Endothelial cell (in vitro differentiated cells): ENCODE measurements around the gene JAG2. TPM values are rescaled to one million over a fixed set of nuclear protein-coding genes. Genes with fewer than 3 reads are reported as not detected.
A peak's percentile ranks its signal among the peaks of the same experiment; 100 is the strongest.

Source experiments
- DNase-seq: peaks from one replicate; pipeline ENCODE4 v3.0.0; 2021; ENCODE audit warnings: low spot score
- H3K27ac Mint-ChIP-seq: one replicate; pipeline ENCODE4 v1.8.0; 2021; ENCODE audit warnings: mixed read lengths, inconsistent platforms; ENCODE audit not compliant: unreplicated experiment
- H3K27me3 Mint-ChIP-seq: one replicate; pipeline ENCODE4 v1.8.0; 2021; ENCODE audit warnings: mild to moderate bottlenecking, moderate library complexity, mixed read lengths, inconsistent platforms; ENCODE audit not compliant: unreplicated experiment
- H3K36me3 Mint-ChIP-seq: one replicate; pipeline ENCODE4 v1.8.0; 2021; ENCODE audit warnings: mild to moderate bottlenecking, low read depth, mixed read lengths, inconsistent platforms; ENCODE audit not compliant: unreplicated experiment
- H3K4me1 Mint-ChIP-seq: one replicate; pipeline ENCODE4 v1.8.0; 2021; ENCODE audit warnings: mild to moderate bottlenecking, mixed read lengths, inconsistent platforms; ENCODE audit not compliant: unreplicated experiment
- H3K4me3 Mint-ChIP-seq: one replicate; pipeline ENCODE4 v1.8.0; 2021; ENCODE audit warnings: mild to moderate bottlenecking, mixed read lengths, inconsistent platforms; ENCODE audit not compliant: unreplicated experiment
- H3K9me3 Mint-ChIP-seq: one replicate; pipeline ENCODE4 v1.8.0; 2021; ENCODE audit warnings: mixed read lengths, inconsistent platforms; ENCODE audit not compliant: unreplicated experiment
- total RNA-seq: library from RNA; stranded (reverse); fragmentation: NEBNext Ultra II Directional; extraction: Animal tissue kit (Norgen Biotek cat#: 25700); gene quantifications from one replicate; pipeline ENCODE4 v1.2.1, GENCODE V29; 2021; ENCODE audit not compliant: unreplicated experiment
- TF ChIP-seq, protein P1 (sequence below): fragments of 200-600 bp; sonication (generic); IDR thresholded peaks from one replicate; pipeline ENCODE4 v1.5.0; 2021; ENCODE audit warnings: antibody characterized with exemption; ENCODE audit not compliant: unreplicated experiment

JAG2 gene
- total RNA-seq, 1 donor from 2014 or later: 280 TPM

DNA sequence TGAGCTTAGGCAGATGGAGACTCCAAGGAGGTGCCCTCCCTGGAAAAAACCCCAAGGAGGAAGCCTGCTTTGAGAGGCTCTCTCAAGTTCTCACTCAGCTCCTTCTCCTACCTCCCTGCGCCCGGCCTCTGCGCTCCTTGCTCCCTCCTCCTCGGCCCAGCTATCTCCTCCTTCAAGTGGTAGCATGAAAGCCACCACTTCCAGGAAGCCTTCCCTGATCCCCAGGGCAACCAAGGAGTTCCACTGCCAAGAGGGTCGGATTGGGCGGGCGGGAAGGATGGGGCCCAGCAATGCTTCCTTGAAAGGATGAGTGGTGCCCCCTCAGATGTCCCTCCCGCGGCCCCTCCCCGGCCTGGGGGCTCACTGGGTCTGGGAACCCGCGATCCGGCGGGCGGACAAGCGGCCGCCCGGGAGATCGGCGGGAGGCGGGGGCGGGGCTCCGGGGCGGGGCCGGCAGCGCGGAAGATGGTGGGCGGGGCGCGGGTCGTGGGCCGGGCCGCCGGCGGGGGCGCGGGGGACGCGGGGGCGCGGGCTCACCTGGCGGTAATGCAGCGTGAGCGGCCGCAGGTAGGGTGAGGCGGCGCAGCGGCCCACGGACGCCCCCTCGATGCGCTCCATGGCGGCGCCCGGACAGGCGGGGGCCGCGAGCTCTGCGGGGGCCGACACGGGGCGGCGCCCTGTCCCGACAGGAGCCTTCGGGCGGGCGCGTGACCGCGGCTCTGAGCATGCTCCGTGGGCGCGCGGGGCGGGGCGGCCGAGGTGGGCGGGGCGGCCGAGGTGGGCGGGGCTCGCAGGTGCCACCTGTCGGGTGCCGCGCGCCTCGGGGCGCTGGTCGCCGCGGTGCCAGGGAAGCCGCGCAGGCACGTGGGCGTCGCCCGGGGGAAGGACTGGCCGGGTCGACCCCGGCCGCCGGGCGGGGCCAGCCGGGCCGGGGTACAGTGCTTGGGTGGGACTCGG, 12.3 kb upstream of the JAG2 start, which contains the start of gene NUDT14:
Gene NUDT14 (minus strand): TSS at position 721 of the 957 bp plus-strand sequence. CDS start 103 bp downstream, at position 618.
- Mint-ChIP-seq H3K9me3 (no peaks in the 10 kb centered on the region), H3K36me3 (no peaks in the 10 kb centered on the region), H3K27ac (peak within 1 kb of the TSS; percentile 36), H3K4me1 (peaks cover 13% of the 10 kb centered on the region), H3K27me3 (peaks cover 13% of the 10 kb centered on the region), H3K4me3 (peak within 1 kb of the TSS; percentile 89)
- TF ChIP-seq, protein P1, sequence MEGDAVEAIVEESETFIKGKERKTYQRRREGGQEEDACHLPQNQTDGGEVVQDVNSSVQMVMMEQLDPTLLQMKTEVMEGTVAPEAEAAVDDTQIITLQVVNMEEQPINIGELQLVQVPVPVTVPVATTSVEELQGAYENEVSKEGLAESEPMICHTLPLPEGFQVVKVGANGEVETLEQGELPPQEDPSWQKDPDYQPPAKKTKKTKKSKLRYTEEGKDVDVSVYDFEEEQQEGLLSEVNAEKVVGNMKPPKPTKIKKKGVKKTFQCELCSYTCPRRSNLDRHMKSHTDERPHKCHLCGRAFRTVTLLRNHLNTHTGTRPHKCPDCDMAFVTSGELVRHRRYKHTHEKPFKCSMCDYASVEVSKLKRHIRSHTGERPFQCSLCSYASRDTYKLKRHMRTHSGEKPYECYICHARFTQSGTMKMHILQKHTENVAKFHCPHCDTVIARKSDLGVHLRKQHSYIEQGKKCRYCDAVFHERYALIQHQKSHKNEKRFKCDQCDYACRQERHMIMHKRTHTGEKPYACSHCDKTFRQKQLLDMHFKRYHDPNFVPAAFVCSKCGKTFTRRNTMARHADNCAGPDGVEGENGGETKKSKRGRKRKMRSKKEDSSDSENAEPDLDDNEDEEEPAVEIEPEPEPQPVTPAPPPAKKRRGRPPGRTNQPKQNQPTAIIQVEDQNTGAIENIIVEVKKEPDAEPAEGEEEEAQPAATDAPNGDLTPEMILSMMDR: no peak
- DNase-seq: peak; percentile 78

DNA sequence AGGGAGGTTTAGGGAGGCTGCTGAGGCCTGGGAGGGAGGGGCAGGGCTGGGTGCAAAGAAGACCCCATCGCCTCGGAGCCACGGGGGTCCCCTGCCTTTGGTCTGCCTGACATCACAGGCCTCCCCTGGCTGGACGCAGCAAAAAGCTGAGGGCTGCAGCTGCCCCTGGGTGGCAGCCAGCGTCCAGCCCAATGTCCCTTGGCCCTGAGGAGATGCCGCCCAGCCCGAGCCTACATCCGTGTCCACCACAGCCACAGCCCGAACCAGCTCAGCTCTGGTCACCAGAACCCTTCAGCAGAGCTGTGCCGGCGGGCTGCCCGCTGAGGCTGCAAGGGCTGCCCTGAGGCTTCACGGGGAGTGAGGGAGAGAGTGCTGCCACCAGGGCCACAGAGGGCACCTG, 10.6 kb upstream of the JAG2 start:
- Mint-ChIP-seq H3K4me3 (peak overlapping the region; percentile 89), H3K27me3 (peaks cover 8% of the 10 kb centered on the region), H3K4me1 (peaks cover 12% of the 10 kb centered on the region), H3K36me3 (no peaks in the 10 kb centered on the region), H3K9me3 (no peaks in the 10 kb centered on the region), H3K27ac (no peak overlapping the region)
- no peak for DNase-seq
- TF ChIP-seq, protein P1: no peak

DNA sequence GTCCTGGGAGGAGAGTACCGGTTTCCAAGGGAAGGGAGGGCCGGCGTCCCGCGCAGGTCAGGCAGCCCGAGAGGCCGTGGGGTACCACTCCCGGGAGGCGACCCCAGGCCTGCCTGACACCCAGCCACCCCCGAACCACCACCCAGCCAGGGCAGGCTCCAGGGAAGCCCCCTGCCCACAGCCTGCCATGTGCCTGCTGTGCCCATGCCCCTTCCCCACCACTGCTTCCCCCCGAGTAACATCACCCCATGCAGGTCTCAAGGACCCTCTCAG, 10.2 kb upstream of the JAG2 start:
- H3K4me3 Mint-ChIP-seq: no peak overlapping the region
- no peak overlapping the region for H3K27ac Mint-ChIP-seq
- TF ChIP-seq, protein P1: no peak
- peaks cover 11% of the 10 kb centered on the region for H3K4me1 Mint-ChIP-seq
- H3K9me3 Mint-ChIP-seq: no peaks in the 10 kb centered on the region
- H3K36me3 Mint-ChIP-seq: no peaks in the 10 kb centered on the region
- DNase-seq: no peak
- peaks cover 8% of the 10 kb centered on the region for H3K27me3 Mint-ChIP-seq

DNA sequence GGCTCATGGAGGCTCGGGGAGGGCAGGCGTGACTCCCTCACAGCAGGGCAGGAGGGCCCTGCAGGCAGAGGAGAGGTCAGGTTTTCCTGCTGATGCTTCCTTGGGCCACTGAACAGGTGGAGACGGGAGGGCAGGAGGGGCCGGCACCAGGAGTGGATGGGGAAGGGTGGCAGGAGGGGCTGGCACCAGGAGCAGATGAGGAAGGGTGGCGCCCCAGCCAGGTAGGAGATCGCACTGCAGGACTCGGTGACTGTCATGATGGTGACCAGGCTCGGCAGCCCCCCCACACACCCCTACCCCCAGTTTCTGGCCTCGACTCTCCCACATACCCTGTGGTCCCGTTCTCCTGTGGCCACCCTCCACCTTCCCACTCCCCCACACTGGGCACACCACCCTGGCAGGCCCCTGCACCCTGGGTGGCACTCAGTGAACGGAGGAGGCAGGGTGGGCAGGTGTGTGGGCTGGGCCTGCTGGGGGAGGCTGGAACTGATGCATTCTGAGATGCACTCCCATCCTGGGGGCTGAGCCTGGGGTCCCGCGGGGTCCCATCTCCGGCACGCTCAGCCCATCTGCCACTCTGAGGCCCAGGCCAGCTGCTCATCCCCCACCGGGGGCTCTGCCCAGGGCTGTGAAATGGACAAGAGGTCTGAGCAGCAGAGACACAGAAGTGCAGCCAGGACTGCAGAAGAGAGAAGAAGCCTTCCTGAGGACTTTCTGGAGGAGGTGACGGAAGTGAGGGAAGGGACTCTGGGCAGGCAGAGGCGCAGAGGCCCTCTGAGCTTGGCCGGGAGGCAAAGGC, 9.7 kb upstream of the JAG2 start:
- peak overlapping the region; percentile 37 for H3K4me3 Mint-ChIP-seq
- no peak overlapping the region for H3K27ac Mint-ChIP-seq
- no peaks in the 10 kb centered on the region for H3K36me3 Mint-ChIP-seq

More for the DNA sequence above, 9.7 kb upstream of the JAG2 start:
- DNase-seq: no peak
- TF ChIP-seq, protein P1: no peak
- H3K4me1 Mint-ChIP-seq: peaks cover 11% of the 10 kb centered on the region
- no peaks in the 10 kb centered on the region for H3K9me3 Mint-ChIP-seq
- peaks cover 8% of the 10 kb centered on the region for H3K27me3 Mint-ChIP-seq
